Subcutaneous preadipocyte (primary cell): ENCODE data around the gene BRI3. TPM values are rescaled to one million over a fixed set of nuclear protein-coding genes. Genes with fewer than 3 reads are reported as not detected.

Experiments used
- total RNA-seq: library from RNA; depleted of rRNA; stranded (reverse); fragments of >200 nt; gene quantifications from 2 replicates; pipeline ENCODE4 v1.2.3, GENCODE V29; 2012

BRI3 gene, protein sequence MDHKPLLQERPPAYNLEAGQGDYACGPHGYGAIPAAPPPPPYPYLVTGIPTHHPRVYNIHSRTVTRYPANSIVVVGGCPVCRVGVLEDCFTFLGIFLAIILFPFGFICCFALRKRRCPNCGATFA
- 63.9 and 72.8 TPM in 2 replicates for total RNA-seq

DNA sequence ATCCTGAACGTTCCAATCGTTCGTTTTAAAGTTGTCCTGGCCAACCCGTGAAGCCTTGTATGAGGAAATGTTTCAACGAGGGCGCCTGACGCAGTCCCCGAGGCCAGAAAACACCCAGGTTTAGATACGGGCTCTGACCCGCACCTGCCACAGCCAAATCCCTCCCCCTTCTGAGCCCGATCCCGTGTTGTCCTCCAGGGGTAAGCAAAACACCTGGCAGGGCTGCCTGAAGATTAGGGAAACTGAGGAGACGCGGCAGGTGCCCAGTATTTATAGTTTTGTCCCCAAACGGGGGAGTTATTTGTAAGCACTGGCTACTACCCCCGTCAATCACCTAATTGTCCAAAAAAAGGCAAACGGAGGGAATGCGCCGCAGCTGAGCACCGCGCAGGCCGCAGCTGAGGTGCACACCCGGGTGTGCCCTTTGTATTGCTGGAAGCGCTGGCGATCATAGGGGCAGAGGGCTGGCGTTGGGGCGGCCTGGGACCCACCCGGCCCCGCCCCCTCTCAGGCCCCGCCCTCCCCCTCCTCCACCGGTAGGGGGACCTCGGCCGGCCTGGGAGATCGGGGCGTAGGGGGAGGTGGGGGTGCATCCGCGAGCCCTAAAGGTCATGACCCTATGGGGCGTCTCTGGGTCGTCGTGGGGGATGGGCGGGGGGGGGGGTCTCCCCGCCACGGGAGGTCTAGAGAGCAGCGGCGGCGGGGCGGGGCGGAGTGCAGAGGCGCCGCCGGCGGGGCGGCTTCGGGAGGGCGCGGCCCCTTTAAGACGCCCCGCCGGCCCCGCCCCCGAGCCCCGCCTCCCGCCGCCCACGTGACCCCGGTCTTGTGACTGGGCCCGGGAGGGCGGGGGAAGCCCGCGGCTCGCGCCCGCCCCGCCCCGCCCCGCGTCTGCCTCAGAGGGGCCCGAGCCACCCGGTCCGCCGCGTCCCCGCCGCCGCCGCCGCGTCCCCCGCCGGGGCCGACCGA, at the start of gene BRI3:
TSS of gene BRI3 (plus strand) at position 896 of the 966 bp plus-strand sequence. CDS start 110 bp downstream, outside the sequence.

DNA sequence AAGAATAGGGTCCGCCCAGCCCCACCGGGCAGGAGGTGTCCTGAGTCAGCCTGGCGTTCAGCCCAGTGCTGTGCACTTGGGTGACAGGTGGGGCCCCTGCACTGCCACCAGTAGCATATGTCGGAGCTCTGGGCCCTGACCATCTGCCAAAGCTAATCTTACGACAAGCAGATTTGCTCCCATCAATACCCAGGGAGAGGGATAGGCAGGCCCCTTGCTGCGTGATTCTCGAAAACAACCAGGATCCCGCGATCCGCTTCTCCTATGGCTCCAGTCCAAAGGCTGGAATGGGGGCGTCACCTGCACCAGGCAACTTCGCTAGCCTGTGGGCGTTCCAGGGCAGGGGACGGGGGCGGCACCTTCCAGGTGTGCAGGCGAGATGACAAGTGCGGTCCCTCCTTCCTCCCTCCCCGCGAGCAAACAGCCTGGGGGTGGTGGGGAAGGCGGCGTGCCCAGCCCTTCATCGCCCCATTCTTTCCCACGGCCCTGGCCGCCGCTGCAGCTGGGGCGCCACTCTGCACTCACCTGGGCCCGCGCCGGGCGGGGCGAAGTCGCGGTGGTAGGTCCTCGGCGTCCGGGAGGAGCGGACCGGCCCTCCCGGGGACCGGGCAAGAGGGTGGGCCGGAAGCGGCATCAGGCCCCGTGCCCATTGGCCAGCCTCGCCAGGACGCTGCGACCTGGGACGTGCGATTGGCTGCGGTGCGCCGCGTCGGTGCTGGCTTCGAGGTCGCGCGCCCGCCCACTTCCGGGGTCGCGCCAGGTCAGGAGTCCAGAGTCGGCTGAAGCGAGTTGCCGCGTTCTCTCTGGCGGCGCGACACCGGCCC, 29.7 kb upstream of the BRI3 start, which contains the start of gene TECPR1:
TSS of gene TECPR1 (minus strand) at position 632 of the 824 bp plus-strand sequence. CDS start 6,086 bp downstream, outside the sequence.

Other genes starting within 250 kb of the BRI3 start
- gene LMTK2, start 174.8 kb upstream of the BRI3 start, total RNA-seq: 8.8 and 13.5 TPM in 2 replicates
- 0.39 TPM in 1 of 2 replicates, not detected in the other for gene BHLHA15, start 70.2 kb upstream of the BRI3 start, total RNA-seq
- 9.9 and 19.7 TPM in 2 replicates for gene TECPR1, start 29.5 kb upstream of the BRI3 start, total RNA-seq
- gene BAIAP2L1, start 119.4 kb downstream of the BRI3 start, total RNA-seq: 0.37 and 2.2 TPM in 2 replicates